HG02970 (cell line): ENCODE results near the gene PERCC1.
"Not testable (repeated sequence)": the region's sequence is repeated elsewhere in the genome, so short reads cannot be mapped to it uniquely, and the experiment has no call there.

Experiments
- ATAC-seq: cut with Tn5 transposase; IDR thresholded peaks from one replicate; pipeline ENCODE4 v1.9.1; 2021; ENCODE audit warnings: mild to moderate bottlenecking, moderate library complexity, moderate number of reproducible peaks; ENCODE audit not compliant: unreplicated experiment, low FRiP score

Gene PERCC1

DNA sequence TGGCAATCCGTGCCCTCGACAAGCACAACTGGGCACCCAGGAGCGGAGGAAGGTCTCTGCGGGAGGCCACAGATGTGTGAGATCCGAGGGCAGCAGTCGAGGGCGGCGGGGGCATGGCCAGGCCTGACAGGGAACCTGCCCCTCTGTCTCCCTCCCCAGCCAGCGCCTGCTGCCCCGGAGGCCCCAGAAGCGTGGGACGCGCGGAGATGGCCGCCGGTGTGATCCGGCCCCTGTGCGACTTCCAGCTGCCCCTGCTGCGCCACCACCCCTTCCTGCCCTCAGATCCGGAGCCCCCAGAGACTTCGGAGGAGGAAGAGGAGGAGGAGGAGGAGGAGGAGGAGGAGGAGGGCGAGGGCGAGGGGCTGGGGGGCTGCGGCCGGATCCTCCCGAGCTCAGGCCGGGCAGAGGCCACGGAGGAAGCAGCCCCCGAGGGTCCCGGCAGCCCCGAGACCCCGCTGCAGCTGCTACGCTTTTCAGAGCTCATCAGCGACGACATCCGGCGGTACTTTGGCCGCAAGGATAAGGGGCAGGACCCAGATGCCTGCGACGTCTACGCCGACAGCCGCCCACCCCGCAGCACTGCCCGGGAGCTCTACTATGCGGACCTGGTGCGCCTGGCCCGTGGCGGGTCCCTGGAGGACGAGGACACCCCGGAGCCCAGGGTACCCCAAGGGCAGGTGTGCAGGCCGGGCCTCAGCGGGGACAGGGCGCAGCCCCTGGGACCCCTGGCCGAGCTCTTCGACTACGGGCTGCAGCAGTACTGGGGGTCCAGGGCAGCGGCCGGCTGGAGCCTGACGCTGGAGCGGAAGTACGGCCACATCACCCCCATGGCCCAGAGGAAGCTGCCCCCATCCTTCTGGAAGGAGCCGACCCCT, 1.7 kb downstream of the PERCC1 start:
- no peak for ATAC-seq

DNA sequence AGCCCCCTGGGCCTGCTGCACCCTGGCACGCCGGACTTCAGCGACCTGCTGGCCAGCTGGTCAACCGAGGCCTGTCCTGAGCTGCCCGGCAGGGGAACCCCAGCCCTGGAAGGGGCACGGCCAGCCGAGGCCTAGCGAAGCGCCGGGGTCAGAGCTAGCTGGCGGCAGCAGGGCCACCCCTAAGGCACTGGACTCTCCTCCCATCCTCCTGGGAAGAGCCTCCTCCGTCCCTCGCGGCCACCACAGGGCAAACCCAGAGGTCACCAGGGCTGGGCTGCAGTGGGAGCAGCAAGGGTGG, 2.3 kb downstream of the PERCC1 start:
- no peak for ATAC-seq

DNA sequence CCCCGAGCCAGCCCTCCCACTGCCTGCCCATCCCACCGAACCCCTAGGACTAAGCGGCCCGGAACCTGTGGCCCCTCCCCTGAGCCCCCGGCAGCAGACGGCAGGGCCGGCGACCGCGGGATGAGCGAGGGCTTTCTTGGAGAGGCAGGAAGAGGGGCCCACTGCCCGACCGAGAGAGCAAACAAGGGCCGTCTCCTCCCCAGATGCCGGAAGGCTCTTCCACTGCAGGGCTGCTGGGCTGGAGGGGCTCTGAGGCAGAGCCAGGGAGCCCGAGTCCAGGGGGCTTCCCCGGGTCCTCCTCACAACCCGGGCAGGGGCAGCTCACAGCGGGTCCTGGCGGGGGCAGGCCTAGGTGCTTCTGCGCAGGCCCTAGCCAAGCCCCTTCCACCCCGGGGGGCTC, 2.9 kb downstream of the PERCC1 start:
- no peak for ATAC-seq

DNA sequence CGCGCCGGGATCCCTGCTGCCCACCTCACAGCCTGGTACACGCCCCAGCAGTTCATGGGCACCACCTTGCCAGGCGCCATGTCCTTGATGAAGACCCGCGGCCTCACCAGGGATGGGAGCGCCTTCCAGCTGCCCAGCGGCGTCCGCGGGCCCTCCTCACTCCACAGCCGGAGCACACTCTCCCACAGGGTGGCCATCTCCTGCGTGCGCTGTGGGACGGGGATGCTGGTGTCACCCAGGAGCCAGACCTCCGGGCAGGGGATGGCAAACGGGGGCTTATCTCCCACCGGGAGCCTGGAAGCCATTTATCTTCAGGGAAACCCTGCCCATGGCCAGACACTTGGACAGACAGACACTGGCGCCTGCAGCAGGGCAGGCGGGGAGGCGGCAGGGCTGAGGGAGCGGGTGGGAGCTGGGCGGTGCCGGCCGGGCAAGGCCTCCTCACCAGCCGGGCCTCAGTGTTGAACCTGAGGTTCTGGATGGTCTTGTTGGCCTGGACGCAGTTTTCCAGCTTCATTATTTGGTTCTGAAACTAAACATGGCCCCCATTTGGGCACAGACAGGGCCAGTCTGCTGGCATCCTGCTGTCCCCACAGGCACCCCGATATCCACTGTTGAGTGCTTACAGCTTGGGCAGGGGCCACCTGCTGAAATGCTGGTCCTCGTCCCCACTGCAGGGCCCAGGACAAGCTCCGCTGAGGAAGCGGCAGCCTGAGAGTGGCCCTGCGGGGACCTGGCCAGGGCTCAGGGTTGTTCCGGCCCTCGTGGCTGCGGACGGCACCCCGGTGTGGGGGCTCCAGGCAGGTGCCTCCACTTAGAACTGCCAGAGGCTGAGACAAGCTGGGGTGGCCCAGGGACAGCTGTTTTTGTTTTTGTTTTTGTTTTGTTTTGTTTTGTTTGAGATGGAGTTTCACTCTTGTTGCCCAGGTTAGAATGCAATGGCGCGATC, 4.0 kb downstream of the PERCC1 start:
- no peak for ATAC-seq

DNA sequence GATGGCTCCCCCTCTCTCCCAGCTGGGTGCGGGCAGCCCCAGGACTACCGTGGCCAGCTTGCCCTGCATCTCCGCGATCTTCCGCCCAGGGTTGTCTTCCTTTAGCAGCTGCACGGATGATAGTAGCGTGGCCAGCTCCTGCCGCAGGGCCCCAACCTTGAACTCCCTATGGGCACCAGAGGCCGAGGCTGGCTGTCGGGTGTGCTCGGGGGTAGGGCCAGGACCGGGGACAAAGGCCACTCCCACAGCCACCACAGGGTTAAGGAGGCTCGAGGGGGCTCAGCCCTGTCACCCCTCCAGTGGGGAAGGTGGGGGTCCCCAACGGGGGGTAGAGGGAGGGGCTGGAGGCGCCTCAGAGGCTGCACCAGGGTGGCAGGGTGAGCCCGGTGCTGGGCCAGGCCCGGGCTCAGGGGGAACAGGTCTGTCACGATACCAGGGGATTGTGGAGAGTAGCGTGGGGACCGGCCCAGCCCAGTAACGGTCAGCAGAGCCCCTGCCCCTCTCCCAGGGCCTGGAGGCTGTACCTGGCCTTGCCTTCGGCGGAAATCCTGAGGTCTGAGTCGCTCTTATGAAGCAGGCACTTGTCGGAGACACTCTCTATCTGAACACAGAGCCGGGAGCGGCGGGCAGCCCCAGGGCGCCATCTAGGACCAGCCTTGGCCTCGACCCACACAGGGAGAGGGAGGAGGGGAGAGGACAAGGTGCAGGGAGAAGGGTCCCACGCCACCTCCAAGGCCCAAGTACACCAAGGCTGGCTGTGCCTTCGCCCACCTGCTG, 5.2 kb downstream of the PERCC1 start:
- ATAC-seq, result no peak

GRCh38 chr16:1436731-1437355, 6.0 kb downstream of the PERCC1 start:
- no peak for ATAC-seq

GRCh38 chr16:1437606-1438005, 6.7 kb downstream of the PERCC1 start:
- ATAC-seq, result no peak

DNA sequence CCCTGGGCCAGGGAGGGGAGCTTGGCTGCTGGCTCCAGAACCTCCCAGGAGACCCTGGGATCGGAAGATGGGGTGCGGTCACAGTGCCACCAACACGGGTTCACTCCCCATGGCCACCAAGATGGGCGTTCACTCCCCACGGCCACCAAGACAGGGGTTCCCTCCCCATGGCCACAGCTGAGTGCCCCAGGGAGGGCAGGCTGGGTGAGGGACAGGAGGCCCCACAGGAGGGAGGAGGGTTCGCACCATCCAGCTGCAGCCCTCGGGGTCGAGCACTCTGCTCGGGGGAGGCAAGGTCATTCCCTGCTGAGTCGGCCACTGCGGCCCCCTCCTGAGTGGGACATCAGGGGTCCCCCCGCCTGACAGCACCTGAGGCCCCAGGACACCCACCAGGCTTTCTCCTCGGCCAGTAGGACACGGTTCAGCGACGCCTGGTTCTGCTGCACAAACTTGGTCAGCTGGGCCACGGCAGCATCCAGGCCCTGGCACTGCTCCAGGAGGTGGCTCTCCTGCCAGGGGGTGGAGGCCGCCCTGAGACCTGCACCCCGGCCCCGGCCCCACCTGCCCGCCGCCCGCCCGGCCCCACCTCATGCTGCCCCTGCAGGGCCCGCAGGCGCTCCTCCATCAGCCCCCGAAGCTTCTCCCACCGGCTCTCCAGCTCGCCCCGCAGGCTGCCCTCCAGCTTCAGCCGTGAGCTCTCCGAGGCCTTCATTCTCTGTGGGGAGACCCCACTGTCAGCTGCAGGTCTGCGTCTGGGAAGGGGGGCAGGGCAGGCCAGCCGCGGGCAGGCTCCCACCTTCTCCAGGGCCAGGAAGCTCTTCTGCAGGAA, 7.6 kb downstream of the PERCC1 start:
- no peak for ATAC-seq

DNA sequence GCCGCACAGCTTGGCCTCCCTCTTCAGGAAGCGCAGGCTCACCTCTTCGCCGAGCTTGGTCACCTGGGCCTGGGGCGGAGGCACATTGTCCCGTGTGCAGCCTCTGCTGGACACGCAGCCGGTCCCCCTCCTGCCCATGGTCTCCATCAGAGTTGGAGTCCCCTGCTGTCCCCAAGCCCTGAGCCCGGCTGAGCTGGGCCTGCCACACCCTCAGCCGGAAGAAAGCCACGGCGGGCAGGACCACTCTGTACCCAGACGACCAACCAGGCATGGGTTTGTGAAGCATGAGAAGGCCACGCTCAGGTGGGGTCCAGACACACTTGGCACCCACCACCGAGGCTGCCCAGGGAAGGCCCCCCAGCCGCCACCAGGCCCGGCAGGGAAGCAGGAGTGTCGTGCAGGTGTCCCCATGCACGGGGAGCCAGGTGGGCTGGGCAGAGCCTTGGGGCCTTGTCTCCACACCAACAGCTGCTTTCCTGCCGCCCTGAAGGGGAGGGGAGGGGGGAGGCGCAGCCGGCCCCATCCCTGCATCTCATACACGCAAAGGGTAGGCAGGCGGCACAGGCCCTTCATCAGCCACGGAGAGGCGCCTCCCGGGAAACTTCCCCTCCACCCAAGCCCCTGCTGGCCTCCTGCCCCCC, 8.3 kb downstream of the PERCC1 start:
- ATAC-seq, result no peak

DNA sequence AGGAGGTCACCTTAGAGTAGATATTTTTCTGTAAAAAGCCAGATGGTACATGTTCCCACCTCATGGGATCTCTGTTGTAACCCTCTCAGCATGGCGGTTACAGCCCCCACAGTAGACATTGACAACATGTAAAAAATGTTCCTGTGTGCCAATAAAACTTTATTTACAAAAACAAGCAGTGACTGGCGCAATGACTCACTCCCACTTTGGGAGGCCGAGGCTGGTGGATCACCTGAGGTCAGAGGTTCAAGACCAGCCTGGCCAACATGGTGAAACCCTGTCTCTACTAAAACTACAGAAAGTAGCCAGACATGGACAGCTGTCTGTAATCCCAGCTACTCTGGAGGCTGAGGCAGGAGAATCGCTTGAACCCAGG, 8.8 kb downstream of the PERCC1 start:
- ATAC-seq, result not testable (repeated sequence)

DNA sequence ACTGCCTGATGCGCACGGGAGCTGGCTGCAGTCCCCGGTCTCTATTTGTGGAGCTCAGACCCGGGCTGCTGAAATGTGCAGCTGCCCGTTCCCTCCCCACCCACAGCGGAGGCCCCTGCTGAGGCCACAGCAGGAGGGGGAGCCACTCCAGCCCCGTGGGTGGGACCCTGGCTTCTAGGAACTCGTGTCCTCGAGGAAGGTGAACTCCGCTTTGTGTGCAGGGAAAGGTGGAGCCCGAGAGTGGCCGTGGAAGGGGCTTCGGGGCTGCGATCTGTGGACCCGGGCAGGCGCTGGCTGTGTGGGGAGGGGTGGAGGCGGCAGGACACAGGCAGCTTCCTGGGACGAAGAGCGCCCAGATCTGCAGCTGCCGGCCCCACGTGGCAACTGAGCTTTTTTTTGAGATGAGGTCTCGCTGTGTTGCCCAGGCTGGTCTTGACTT, 10.5 kb downstream of the PERCC1 start:
- ATAC-seq, result no peak

- no peak for ATAC-seq
Measured at GRCh38 chr16:1442697-1443096, 11.8 kb downstream of the PERCC1 start.

- no peak for ATAC-seq
Measured at GRCh38 chr16:1443403-1443973, 12.6 kb downstream of the PERCC1 start.

GRCh38 chr16:1443980-1444729, 13.3 kb downstream of the PERCC1 start, which contains the start of gene CCDC154:
Gene CCDC154, minus strand, starts transcription at chr16:1444556. Its CDS starts 234 bp downstream, at chr16:1444322.
- no peak for ATAC-seq

DNA sequence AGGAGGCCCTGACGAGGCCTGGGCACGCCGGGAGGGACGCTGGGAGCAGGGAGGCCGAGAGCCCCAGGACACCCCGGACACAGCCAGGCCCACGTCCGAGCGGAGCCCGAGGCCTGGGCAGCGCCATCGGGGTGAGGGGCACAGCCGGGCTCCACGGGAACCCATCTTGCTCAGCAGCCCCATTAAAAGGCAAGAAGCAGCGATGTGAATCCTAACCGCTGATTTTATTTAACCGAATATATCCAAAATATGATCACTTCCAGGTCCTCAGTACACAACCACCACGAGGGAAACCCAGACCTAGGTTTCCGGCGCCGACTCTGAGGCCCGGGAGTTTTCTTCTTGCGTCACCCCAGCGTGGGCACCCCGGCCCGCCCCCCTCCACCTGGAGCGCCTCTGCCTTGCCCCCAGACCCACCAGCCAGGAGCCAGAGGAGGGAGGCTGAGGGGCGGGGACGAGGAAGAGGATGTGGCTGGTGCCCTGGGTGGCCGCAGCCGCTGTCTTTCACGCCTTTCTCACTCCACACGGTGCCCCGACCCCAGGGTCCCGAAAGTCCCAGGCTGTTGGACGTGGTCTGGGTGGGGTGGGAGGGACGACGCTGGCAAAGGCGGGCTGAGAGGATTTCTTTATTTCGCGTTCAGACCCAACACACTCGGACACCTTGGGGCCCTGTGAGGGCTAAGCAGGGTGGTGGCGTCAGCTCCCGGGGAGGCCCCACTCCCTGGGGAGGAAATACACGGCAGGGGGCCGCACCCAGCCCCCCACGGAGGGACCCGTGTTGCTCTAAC, 14.0 kb downstream of the PERCC1 start:
- ATAC-seq, result no peak

- no peak for ATAC-seq
Measured at GRCh38 chr16:1445518-1446203, 14.8 kb downstream of the PERCC1 start.
